CD8-positive, alpha-beta memory T cell (primary cell): Measurements from ENCODE around the gene DNAJC9. TPM values are rescaled to one million over a fixed set of nuclear protein-coding genes. Genes with fewer than 3 reads are reported as not detected.

ENCODE experiments used
- CTCF ChIA-PET: fragments of 350-600 bp; sonication (Branson Sonifier 250); formaldehyde crosslinking; loops from one replicate; lab custom pipeline; 2021; ENCODE audit warnings: antibody characterized with exemption; lab: Charles Lee
- POLR2A ChIA-PET: fragments of 350-600 bp; sonication (Branson Sonifier 250); formaldehyde crosslinking; loops from one replicate; lab custom pipeline; 2021; ENCODE audit warnings: antibody characterized with exemption; lab: Charles Lee
- DNase-seq, 5 donors: peaks; one replicate each; pipeline versions ENCODE4 v3.0.0 to v3.0.0-alpha.2; 2020 to 2022; ENCODE audit warnings: mixed read lengths in 1 of 5
- H3K27ac ChIP-seq: one replicate; pipeline ENCODE4 v1.7.0; 2013; ENCODE audit warnings: low read depth, mild to moderate bottlenecking, low read length, moderate library complexity
- H3K27me3 ChIP-seq: 2 replicates; pipeline ENCODE4 v1.7.0; 2013; ENCODE audit warnings: low read length, mild to moderate bottlenecking; ENCODE audit not compliant: insufficient read depth, poor library complexity, severe bottlenecking
- H3K36me3 ChIP-seq: 2 replicates; pipeline ENCODE4 v1.7.0; 2013; ENCODE audit warnings: mild to moderate bottlenecking, low read length, moderate library complexity; ENCODE audit not compliant: insufficient read depth
- H3K4me1 ChIP-seq: 2 replicates; pipeline ENCODE4 v1.7.0; 2013; ENCODE audit warnings: mild to moderate bottlenecking, low read length, moderate library complexity; ENCODE audit not compliant: insufficient read depth
- H3K4me3 ChIP-seq: 2 replicates; pipeline ENCODE4 v1.7.0; 2013; ENCODE audit warnings: mild to moderate bottlenecking, low read length
- H3K9me3 ChIP-seq: 2 replicates; pipeline ENCODE4 v1.7.0; 2013; ENCODE audit warnings: mild to moderate bottlenecking, low read length
- H3K27ac Mint-ChIP-seq, 8 donors: one replicate each; pipeline ENCODE4 v1.8.0; 2020 to 2021; ENCODE audit warnings: mixed read lengths in 8 of 8, mild to moderate bottlenecking in 6 of 8, inconsistent platforms in 3 of 8, moderate library complexity in 3 of 8
- H3K27me3 Mint-ChIP-seq, 2 donors: one replicate each; pipeline ENCODE4 v1.8.0; 2020 to 2021; ENCODE audit warnings: mixed read lengths in 2 of 2, mild to moderate bottlenecking in 1 of 2, moderate library complexity in 1 of 2
- H3K36me3 Mint-ChIP-seq, 3 donors: one replicate each; pipeline ENCODE4 v1.8.0; 2020 to 2021; ENCODE audit warnings: mixed read lengths in 3 of 3, inconsistent platforms in 1 of 3, mild to moderate bottlenecking in 1 of 3
- H3K4me1 Mint-ChIP-seq, 3 donors: one replicate each; pipeline ENCODE4 v1.8.0; 2020 to 2021; ENCODE audit warnings: mixed read lengths in 3 of 3, inconsistent platforms in 1 of 3, mild to moderate bottlenecking in 1 of 3
- H3K4me3 Mint-ChIP-seq, 7 donors: one replicate each; pipeline ENCODE4 v1.8.0; 2020 to 2021; ENCODE audit warnings: mixed read lengths in 7 of 7, mild to moderate bottlenecking in 6 of 7, moderate library complexity in 4 of 7, inconsistent platforms in 2 of 7
- H3K9me3 Mint-ChIP-seq, 5 donors: one replicate each; pipeline ENCODE4 v1.8.0; 2020 to 2022; ENCODE audit warnings: mixed read lengths in 5 of 5, mild to moderate bottlenecking in 3 of 5, moderate library complexity in 2 of 5, inconsistent platforms in 1 of 5
- polyA plus RNA-seq: library from polyadenylated mRNA; unstranded; fragments of 300-500 nt; fragmentation: Illumina TruSeq; gene quantifications from one replicate; pipeline ENCODE4 v1.2.3, GENCODE V29; 2021
- total RNA-seq, 2 experiments: library from RNA; stranded (reverse); gene quantifications; one replicate each; pipeline ENCODE4 v1.2.3, GENCODE V29; 2021

DNAJC9 gene
- total RNA-seq (10 to 100 TPM; 75.0 to 76.4 TPM), polyA plus RNA-seq (36.3 TPM)

GRCh38 chr10:73246646-73247508 is at the start of gene DNAJC9:
TSS of gene DNAJC9 (minus strand) at chr10:73247255. CDS start at chr10:73247189, 66 bp downstream.
- Histone ChIP-seq H3K4me3 (peak within 1 kb of the TSS; percentile 82), H3K36me3 (peaks cover 17% of the 10 kb centered on the region), H3K4me1 (peaks cover 52% of the 10 kb centered on the region), H3K27me3 (no peaks in the 10 kb centered on the region), H3K9me3 (no peaks in the 10 kb centered on the region), H3K27ac (peak within 1 kb of the TSS; percentile 89)
- Mint-ChIP-seq H3K4me3 (peak within 1 kb of the TSS; percentile 94 to 100 (median 96)), H3K4me1 (peaks cover 50 to 66% (median 63%) of the 10 kb centered on the region in 3 donors), H3K36me3 (peaks cover 8 to 77% (median 12%) of the 10 kb centered on the region in 3 donors), H3K27me3 (no peaks in the 10 kb centered on the region), H3K9me3 (no peaks in the 10 kb centered on the region), H3K27ac (peak within 1 kb of the TSS; percentile 93 to 99 (median 96))
- ChIA-PET CTCF (interaction anchor here (1.1 to 1.3 kb wide), 3 partner anchors 9 to 151 kb away, joined by 3 read pairs; no protein-coding TSS in a partner anchor), POLR2A (interaction anchor here (0.6 to 2.1 kb wide), 11 partner anchors 14 to 478 kb away, joined by 3 to 14 read pairs (median 3); partner anchors contain the start of genes CFAP70, ECD, FAM149B1 and P4HA1)
- DNase-seq = peak; percentile 94 to 97 (median 95)

- Mint-ChIP-seq H3K4me1 (peaks cover 6 to 14% (median 11%) of the 10 kb centered on the region in 3 donors), H3K36me3 (peaks cover 7 to 14% (median 12%) of the 10 kb centered on the region in 3 donors), H3K27me3 (no peaks in the 10 kb centered on the region), H3K4me3 (no peak overlapping the region), H3K9me3 (peaks cover 0 to 11% (median 4%) of the 10 kb centered on the region in 5 donors), H3K27ac (no peak overlapping the region)
- ChIA-PET POLR2A (no interaction called here), CTCF (no interaction called here)
- H3K4me3 ChIP-seq = no peak overlapping the region
- H3K36me3 ChIP-seq = no peaks in the 10 kb centered on the region
- no peak for DNase-seq
- no peaks in the 10 kb centered on the region for H3K9me3 ChIP-seq
- H3K27ac ChIP-seq = no peak overlapping the region
- H3K27me3 ChIP-seq = no peaks in the 10 kb centered on the region
- H3K4me1 ChIP-seq = no peaks in the 10 kb centered on the region
Measured at GRCh38 chr10:73293461-73293860, 46.4 kb upstream of the DNAJC9 start.

GRCh38 chr10:73289958-73290357 is 42.9 kb upstream of the DNAJC9 start:
- DNase-seq = no peak
- no peaks in the 10 kb centered on the region for H3K27me3 Mint-ChIP-seq
- H3K27ac Mint-ChIP-seq = no peak overlapping the region
- POLR2A ChIA-PET = no interaction called here
- Histone ChIP-seq H3K27ac (no peak overlapping the region), H3K4me3 (no peak overlapping the region), H3K4me1 (no peaks in the 10 kb centered on the region), H3K9me3 (no peaks in the 10 kb centered on the region), H3K36me3 (no peaks in the 10 kb centered on the region), H3K27me3 (no peaks in the 10 kb centered on the region)
- H3K4me3 Mint-ChIP-seq = no peak overlapping the region
- H3K9me3 Mint-ChIP-seq = peaks cover 0 to 11% (median 4%) of the 10 kb centered on the region in 5 donors
- CTCF ChIA-PET = no interaction called here
- peaks cover 7 to 14% (median 12%) of the 10 kb centered on the region in 3 donors for H3K36me3 Mint-ChIP-seq
- H3K4me1 Mint-ChIP-seq = no peaks in the 10 kb centered on the region

GRCh38 chr10:73287441-73287840 is 40.4 kb upstream of the DNAJC9 start:
- Mint-ChIP-seq H3K9me3 (peaks cover 0 to 11% (median 4%) of the 10 kb centered on the region in 5 donors), H3K4me1 (no peaks in the 10 kb centered on the region)
- no peaks in the 10 kb centered on the region for H3K4me1 ChIP-seq

GRCh38 chr10:73281097-73281496 is 34.0 kb upstream of the DNAJC9 start:
- H3K36me3 Mint-ChIP-seq = no peaks in the 10 kb centered on the region
- Histone ChIP-seq H3K4me3 (no peak overlapping the region), H3K9me3 (no peaks in the 10 kb centered on the region), H3K27me3 (no peaks in the 10 kb centered on the region), H3K4me1 (no peaks in the 10 kb centered on the region), H3K27ac (no peak overlapping the region), H3K36me3 (no peaks in the 10 kb centered on the region)
- ChIA-PET POLR2A (interaction anchor here (0.6 kb wide), 1 partner anchor 231 kb away, joined by 6 read pairs; no protein-coding TSS in a partner anchor), CTCF (no interaction called here)
- no peak for DNase-seq
- no peaks in the 10 kb centered on the region for H3K27me3 Mint-ChIP-seq
- H3K9me3 Mint-ChIP-seq = no peaks in the 10 kb centered on the region
- no peak overlapping the region for H3K27ac Mint-ChIP-seq
- no peak overlapping the region for H3K4me3 Mint-ChIP-seq
- H3K4me1 Mint-ChIP-seq = no peaks in the 10 kb centered on the region

More at GRCh38 chr10:73287441-73287840, 40.4 kb upstream of the DNAJC9 start:
- no peak for DNase-seq
- no peaks in the 10 kb centered on the region for H3K27me3 ChIP-seq
- H3K27ac ChIP-seq = no peak overlapping the region
- H3K36me3 ChIP-seq = no peaks in the 10 kb centered on the region
- Mint-ChIP-seq H3K27me3 (no peaks in the 10 kb centered on the region), H3K36me3 (peaks cover 3 to 14% (median 12%) of the 10 kb centered on the region in 3 donors), H3K4me3 (no peak overlapping the region), H3K27ac (no peak overlapping the region)
- H3K9me3 ChIP-seq = no peaks in the 10 kb centered on the region
- no peak overlapping the region for H3K4me3 ChIP-seq
- ChIA-PET CTCF (no interaction called here), POLR2A (no interaction called here)

- H3K4me3 ChIP-seq = no peak overlapping the region
- H3K9me3 ChIP-seq = no peaks in the 10 kb centered on the region
- no peak for DNase-seq
- H3K4me1 ChIP-seq = no peaks in the 10 kb centered on the region
- Mint-ChIP-seq H3K27ac (no peak overlapping the region), H3K4me3 (no peak overlapping the region), H3K27me3 (peaks cover 0 to 4% of the 10 kb centered on the region in 2 donors), H3K36me3 (no peaks in the 10 kb centered on the region), H3K4me1 (peaks cover 0 to 4% (median 3%) of the 10 kb centered on the region in 3 donors), H3K9me3 (no peaks in the 10 kb centered on the region)
- ChIA-PET POLR2A (interaction anchor here (0.7 kb wide), 1 partner anchor 72 kb away, joined by 3 read pairs; no protein-coding TSS in a partner anchor), CTCF (interaction anchor here (1.0 to 1.1 kb wide), 3 partner anchors 11 to 94 kb away, joined by 3 read pairs; partner anchors contain the start of gene CFAP70)
- H3K36me3 ChIP-seq = no peaks in the 10 kb centered on the region
- H3K27ac ChIP-seq = no peak overlapping the region
- H3K27me3 ChIP-seq = no peaks in the 10 kb centered on the region
Measured at GRCh38 chr10:73264423-73264822, 17.4 kb upstream of the DNAJC9 start.

GRCh38 chr10:73263693-73264347 is 16.8 kb upstream of the DNAJC9 start:
- DNase-seq = no peak
- no peaks in the 10 kb centered on the region for H3K4me1 ChIP-seq
- H3K36me3 ChIP-seq = no peaks in the 10 kb centered on the region
- peaks cover 0 to 4% (median 3%) of the 10 kb centered on the region in 3 donors for H3K4me1 Mint-ChIP-seq
- H3K36me3 Mint-ChIP-seq = peaks cover 0 to 4% (median 0%) of the 10 kb centered on the region in 3 donors
- H3K27ac ChIP-seq = no peak overlapping the region
- H3K4me3 Mint-ChIP-seq = no peak overlapping the region
- POLR2A ChIA-PET = interaction anchor here (0.7 kb wide), 1 partner anchor 72 kb away, joined by 3 read pairs; no protein-coding TSS in a partner anchor
- peak overlapping the region in 2 of 8 donors; percentile 0 to 56 for H3K27ac Mint-ChIP-seq
- H3K9me3 ChIP-seq = no peaks in the 10 kb centered on the region
- H3K27me3 Mint-ChIP-seq = peaks cover 0 to 4% of the 10 kb centered on the region in 2 donors
- CTCF ChIA-PET = interaction anchor here (1.0 to 1.8 kb wide), 4 partner anchors 12 to 380 kb away, joined by 3 to 5 read pairs (median 3); partner anchors contain the start of gene CFAP70
- no peak overlapping the region for H3K4me3 ChIP-seq
- H3K9me3 Mint-ChIP-seq = peaks cover 0 to 6% (median 5%) of the 10 kb centered on the region in 5 donors
- no peaks in the 10 kb centered on the region for H3K27me3 ChIP-seq
